ENCODE data around the gene ZBTB7C. TPM values are rescaled to one million over a fixed set of nuclear protein-coding genes. Genes with fewer than 3 reads are reported as not detected.

Gene ZBTB7C
- total RNA-seq, 1 donor from 2014 or later, result 1.0 TPM

DNA sequence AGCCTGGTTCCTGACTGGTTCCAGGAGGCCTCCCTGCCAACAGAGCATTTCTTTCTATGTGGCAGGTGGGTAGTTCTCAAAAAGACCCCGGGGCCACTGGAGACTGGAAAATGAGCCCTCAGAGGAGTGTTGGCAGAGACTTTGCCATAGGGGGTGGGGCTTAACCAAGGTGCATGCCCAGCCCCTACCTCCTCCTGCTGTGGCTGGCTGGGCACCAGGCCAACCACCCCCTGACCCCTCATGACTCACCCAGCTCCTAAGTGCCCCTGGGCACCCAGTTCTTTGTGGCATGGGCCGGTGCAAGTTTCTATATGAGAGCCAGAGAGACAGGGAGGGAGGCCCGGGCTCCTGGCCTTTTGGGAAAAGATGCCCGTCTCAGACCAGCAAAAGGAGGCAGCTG, 380.5 kb downstream of the ZBTB7C start:
- H3K4me3 Mint-ChIP-seq, result no peak overlapping the region
- H3K4me1 Mint-ChIP-seq (ENCODE audit: low read depth), result no peaks in the 10 kb centered on the region
- no peak overlapping the region for H3K27ac Mint-ChIP-seq
- H3K27me3 Mint-ChIP-seq (ENCODE audit: insufficient read depth), result peaks cover 4% of the 10 kb centered on the region
- intact Hi-C loops (cut with micrococcal nuclease), result no loop called here
- H3K36me3 Mint-ChIP-seq (ENCODE audit: low read depth), result no peaks in the 10 kb centered on the region
- no peak for DNase-seq (ENCODE audit: low spot score)
- no peaks in the 10 kb centered on the region for H3K9me3 Mint-ChIP-seq

DNA sequence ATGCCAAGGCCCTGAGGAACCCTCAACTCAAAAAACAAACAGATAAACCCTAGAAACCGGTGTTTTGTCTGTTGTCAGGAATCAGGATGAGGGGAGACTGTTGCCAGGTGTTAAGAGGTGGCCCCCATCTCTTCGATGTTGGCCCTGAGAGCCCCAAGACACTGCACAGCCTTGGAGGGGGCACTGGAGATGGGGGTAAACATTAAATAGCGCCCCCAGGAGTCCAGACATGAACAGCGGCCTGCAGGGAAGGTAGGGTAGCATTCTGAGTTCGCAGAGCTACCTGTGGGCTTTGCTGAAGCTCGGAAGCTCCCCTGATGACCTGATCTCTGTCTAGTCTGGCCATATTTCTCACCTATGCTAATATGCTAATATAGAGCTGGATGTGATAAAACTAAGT, 381.1 kb downstream of the ZBTB7C start:
- DNase-seq (ENCODE audit: low spot score), result no peak
- Mint-ChIP-seq H3K4me1 (ENCODE audit: low read depth) (no peaks in the 10 kb centered on the region), H3K27me3 (ENCODE audit: insufficient read depth) (peaks cover 4% of the 10 kb centered on the region), H3K9me3 (no peaks in the 10 kb centered on the region), H3K4me3 (no peak overlapping the region), H3K36me3 (ENCODE audit: low read depth) (no peaks in the 10 kb centered on the region), H3K27ac (no peak overlapping the region)
- intact Hi-C loops (cut with micrococcal nuclease), result no loop called here

DNA sequence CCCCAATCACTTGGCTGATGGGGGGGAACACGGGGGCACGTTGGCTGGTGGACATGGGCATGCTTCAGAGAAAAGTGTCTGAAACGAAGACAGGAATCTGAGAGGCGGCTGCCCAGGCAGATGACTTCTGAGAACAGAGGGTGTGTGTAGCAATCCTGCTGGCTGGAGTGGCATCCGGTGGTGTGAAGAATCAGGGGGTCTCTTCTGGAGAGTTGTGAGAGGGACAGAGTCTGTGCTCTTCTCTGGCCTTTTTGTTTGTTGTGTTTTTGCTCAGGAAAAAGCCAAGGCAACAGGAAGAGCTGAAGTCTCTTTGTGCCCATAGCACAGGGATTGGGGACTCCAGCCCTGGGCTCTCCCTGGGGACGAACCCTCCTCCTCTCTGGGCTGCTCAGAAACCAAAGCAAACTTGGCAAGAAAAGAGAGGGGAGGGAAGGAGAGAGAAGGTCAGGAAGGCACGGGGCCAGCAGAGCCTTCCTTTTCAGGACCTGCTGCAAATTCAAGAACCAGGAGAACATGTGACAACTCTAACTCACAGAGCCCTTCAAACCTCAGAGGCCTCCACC, 381.7 kb downstream of the ZBTB7C start:
- Mint-ChIP-seq H3K4me1 (ENCODE audit: low read depth) (peaks cover 2% of the 10 kb centered on the region), H3K27me3 (ENCODE audit: insufficient read depth) (peaks cover 4% of the 10 kb centered on the region), H3K4me3 (no peak overlapping the region), H3K9me3 (no peaks in the 10 kb centered on the region), H3K36me3 (ENCODE audit: low read depth) (no peaks in the 10 kb centered on the region), H3K27ac (no peak overlapping the region)
- intact Hi-C loops (cut with micrococcal nuclease), result no loop called here
- DNase-seq (ENCODE audit: low spot score), result no peak

DNA sequence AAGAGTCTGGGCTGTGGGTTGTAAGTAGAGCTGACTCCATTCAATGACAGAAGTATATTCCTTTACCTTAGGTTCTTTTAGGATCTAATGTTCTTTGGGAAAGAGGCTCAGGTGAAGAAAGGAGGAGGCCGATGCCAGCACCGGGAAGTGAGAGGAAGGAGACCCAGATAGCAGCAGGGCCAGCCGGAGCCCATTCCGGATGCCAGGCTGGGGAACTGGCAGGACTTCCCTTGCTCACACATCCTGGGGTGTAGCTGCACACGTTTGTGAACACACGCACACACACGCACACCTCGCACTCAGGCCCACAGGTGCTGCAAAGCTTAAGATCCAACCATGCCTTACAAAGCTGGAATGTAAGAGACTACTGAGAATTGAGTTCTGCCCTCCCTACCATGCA, 383.0 kb downstream of the ZBTB7C start:
- no peak for DNase-seq (ENCODE audit: low spot score)
- intact Hi-C loops (cut with micrococcal nuclease), result no loop called here
- Mint-ChIP-seq H3K36me3 (ENCODE audit: low read depth) (no peaks in the 10 kb centered on the region), H3K4me1 (ENCODE audit: low read depth) (peaks cover 11% of the 10 kb centered on the region), H3K4me3 (no peak overlapping the region), H3K27ac (no peak overlapping the region), H3K9me3 (no peaks in the 10 kb centered on the region), H3K27me3 (ENCODE audit: insufficient read depth) (peaks cover 5% of the 10 kb centered on the region)

DNA sequence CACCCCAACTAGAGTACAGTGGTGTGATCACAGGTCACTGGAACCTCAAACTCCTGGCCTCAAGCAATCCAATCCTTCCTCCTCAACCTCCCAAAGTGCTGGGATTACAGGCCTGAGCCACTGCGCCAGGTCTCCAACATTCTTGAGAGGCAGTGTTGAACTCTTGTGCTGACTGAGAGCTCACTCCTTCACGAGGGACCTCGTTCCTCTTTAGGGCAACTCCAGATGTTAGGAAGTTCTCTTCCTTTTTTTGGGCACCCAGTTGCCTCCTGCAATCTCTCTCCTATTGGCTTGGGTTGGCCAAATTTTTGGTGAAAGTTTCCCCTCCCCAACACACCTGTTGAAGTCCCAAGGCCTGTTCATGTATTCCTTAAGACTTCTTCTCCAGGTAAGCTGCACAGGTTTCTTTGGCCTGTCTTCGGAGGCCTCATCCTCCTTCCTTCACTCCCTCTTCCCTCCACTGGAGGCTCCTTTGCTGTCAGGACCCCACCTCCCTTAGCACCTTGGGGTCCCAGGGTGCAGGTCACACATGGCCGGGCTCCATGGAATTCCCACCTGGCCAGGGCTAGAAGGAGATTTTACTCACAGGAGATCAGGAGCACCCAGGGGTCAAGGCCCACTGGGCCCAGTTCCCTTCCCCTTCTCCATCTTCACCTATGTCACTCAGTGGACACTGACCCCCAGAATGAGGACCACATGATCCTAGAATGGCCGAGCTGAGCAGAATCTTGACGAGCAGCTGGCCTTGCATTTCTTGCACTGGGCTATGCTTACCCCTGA, 384.1 kb downstream of the ZBTB7C start:
- DNase-seq (ENCODE audit: low spot score), result no peak
- H3K4me3 Mint-ChIP-seq, result no peak overlapping the region
- H3K27me3 Mint-ChIP-seq (ENCODE audit: insufficient read depth), result peaks cover 7% of the 10 kb centered on the region
- H3K27ac Mint-ChIP-seq, result no peak overlapping the region
- intact Hi-C loops (cut with micrococcal nuclease), result loop anchor here (5.0 kb wide), 2 partner anchors 153 to 268 kb away; no protein-coding TSS in a partner anchor
- H3K4me1 Mint-ChIP-seq (ENCODE audit: low read depth), result peaks cover 12% of the 10 kb centered on the region
- H3K36me3 Mint-ChIP-seq (ENCODE audit: low read depth), result no peaks in the 10 kb centered on the region
- no peaks in the 10 kb centered on the region for H3K9me3 Mint-ChIP-seq

DNA sequence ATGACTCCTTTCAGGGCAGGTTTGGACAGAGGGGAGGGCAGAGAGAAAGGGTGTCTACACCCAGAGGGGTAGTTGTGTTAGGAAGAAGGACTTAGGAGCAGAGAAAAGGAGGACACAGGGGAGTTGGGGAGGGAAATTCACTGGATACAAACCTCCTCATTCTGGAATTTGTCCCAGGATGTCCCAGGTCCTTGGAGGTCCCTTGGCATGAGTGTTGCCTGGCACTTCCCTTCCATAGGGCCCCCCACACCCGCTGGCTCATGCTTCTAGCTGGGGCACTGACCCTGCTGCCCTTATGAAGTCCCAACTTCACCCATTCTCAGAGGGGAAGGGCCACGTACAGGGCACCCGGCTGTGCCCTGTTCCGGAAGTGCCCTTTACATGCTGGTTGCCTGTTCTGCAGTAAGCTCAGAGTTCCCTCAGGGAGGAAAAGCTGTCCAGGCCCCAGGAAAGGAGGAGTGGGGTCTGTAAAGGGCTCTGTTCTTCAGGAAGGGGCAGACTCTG, 385.1 kb downstream of the ZBTB7C start:
- Mint-ChIP-seq H3K9me3 (no peaks in the 10 kb centered on the region), H3K27ac (no peak overlapping the region), H3K4me1 (ENCODE audit: low read depth) (peaks cover 12% of the 10 kb centered on the region), H3K36me3 (ENCODE audit: low read depth) (no peaks in the 10 kb centered on the region), H3K27me3 (ENCODE audit: insufficient read depth) (peaks cover 7% of the 10 kb centered on the region), H3K4me3 (no peak overlapping the region)
- intact Hi-C loops (cut with micrococcal nuclease), result loop anchor here (5.0 kb wide), 2 partner anchors 152 to 267 kb away; no protein-coding TSS in a partner anchor
- no peak for DNase-seq (ENCODE audit: low spot score)

DNA sequence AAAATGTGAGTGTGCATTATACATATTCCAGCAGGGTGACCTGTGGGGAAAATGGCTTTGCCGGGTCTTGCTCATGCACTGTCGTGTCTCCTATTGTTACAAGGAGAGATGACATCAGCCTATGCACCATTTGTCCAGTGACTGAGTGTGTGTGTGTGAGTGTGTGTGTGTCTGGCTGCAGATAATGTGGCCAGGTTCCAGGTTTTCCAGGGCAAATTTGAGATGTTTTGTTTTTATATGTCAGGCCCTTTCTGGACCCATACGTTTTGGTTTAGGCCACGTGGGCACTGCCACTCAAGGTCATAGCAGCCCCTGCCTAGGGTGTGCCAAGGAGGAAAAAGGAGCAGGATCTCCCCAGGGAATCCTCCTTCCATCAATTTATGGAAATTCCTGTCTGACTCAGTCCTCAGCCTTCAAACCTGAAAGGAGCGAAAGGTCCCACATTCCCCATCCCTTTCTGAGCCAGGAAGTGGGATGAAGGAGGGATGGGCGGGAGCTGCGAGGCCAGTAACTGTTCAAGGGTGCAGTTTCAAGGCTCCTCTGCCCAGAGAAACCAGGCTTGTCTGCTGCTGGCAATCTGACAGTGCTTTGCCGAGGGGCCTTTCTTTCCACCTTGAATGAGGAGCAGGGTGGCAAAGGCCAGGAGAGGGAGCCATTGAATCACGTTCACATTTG, 385.7 kb downstream of the ZBTB7C start:
- Mint-ChIP-seq H3K36me3 (ENCODE audit: low read depth) (no peaks in the 10 kb centered on the region), H3K4me1 (ENCODE audit: low read depth) (peaks cover 12% of the 10 kb centered on the region), H3K27me3 (ENCODE audit: insufficient read depth) (peaks cover 8% of the 10 kb centered on the region), H3K4me3 (no peak overlapping the region), H3K9me3 (no peaks in the 10 kb centered on the region), H3K27ac (no peak overlapping the region)
- no peak for DNase-seq (ENCODE audit: low spot score)
- intact Hi-C loops (cut with micrococcal nuclease), result loop anchor here (2.0 to 5.0 kb wide), 3 partner anchors 151 to 423 kb away; no protein-coding TSS in a partner anchor

DNA sequence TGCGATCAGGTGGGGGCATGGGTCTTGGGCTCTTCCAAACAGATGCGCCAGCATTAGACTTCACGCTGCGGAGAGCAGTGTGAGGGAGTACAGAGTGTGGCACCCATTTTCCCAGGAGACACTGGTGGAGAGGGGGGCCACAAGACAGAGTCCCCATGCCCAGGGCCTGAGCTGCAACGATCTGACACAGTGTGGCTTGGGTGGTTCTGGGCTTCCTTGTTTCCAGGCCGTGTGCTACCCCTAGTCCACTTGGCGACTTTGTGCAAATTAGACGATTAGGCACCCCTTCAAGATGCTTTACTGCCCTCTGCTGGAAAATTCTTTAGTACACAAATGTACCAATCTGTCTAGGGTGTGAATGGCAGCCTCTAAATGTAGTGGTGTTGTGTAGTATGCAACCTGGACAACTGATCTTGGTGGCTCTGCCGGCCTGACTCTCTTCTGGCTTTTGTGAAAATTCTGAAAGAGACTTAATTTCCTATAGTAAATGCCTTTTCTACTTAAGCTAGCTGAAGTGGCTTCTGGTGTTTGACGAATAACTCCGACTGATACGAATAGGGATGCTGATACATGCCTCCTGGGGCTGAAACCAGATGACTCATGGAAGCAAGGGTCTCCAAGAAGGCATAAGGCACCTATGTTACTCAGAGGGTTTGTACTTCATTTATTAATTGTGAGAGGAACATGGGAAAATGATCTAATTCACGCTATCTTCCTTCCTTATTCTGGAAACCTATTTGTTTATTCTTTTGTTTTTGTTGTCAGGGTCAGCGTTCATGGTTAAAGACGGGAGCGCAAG, 386.5 kb downstream of the ZBTB7C start:
- no peaks in the 10 kb centered on the region for H3K9me3 Mint-ChIP-seq
- no peak for DNase-seq (ENCODE audit: low spot score)
- intact Hi-C loops (cut with micrococcal nuclease), result loop anchor here (1.0 to 5.0 kb wide), 5 partner anchors 91 to 424 kb away; no protein-coding TSS in a partner anchor

DNA sequence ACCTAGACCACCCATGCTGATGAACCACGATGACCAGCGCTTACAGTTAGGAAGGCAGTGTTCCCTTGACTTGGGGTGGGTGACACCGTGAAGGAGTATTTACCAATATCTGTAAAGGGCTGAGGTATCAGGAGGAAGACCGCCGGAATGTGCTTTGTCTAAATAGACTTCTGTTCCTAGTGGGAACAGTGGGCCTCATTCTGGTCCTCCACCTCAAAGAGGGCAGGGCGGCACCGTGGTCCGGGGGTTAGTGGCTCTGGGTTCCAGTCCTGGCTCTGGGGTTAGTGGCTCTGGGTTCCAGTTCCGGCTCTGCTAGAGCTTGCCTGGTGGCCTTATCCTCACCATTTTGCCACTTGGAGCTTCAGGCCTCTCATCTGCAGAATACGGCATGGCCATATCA, 387.2 kb downstream of the ZBTB7C start:
- Mint-ChIP-seq H3K36me3 (ENCODE audit: low read depth) (no peaks in the 10 kb centered on the region), H3K4me1 (ENCODE audit: low read depth) (peaks cover 12% of the 10 kb centered on the region), H3K27me3 (ENCODE audit: insufficient read depth) (peaks cover 11% of the 10 kb centered on the region), H3K27ac (no peak overlapping the region), H3K9me3 (no peaks in the 10 kb centered on the region), H3K4me3 (no peak overlapping the region)
- intact Hi-C loops (cut with micrococcal nuclease), result loop anchor here (1.0 to 5.0 kb wide), 5 partner anchors 91 to 425 kb away; no protein-coding TSS in a partner anchor
- DNase-seq (ENCODE audit: low spot score), result no peak

More for the DNA sequence above, 386.5 kb downstream of the ZBTB7C start:
- Mint-ChIP-seq H3K4me3 (no peak overlapping the region), H3K36me3 (ENCODE audit: low read depth) (no peaks in the 10 kb centered on the region), H3K27me3 (ENCODE audit: insufficient read depth) (peaks cover 11% of the 10 kb centered on the region), H3K27ac (no peak overlapping the region), H3K4me1 (ENCODE audit: low read depth) (peaks cover 12% of the 10 kb centered on the region)

DNA sequence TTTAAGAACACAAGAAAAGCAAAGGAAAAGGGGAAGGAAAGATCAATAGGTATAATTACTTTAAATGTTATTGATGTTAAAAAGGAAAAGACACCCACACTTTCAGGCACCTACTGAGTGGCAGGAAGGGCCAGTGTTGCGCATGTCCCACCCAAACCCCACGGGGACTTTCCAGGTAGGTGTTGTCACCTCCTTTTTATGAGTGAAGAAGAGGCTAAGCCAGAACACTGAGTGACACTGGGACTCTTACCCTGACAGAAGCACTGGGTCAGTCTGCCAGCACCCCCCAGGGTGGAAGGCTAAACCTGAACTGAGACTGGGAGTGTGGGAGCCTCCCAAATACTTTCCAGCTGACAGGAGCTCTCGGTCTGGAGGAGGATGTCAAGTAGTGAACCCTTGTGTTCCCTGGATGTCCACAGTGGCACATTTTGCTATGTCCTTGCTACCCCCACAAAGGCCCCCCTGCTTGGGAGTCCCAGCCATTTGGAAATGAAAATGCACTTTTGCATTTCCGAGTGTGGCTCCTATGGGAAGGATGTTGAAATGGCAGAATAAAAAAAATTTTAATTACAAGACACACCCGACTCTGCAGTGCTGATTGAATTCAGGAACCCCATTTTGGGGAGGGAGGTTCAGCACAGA, 387.8 kb downstream of the ZBTB7C start:
- intact Hi-C loops (cut with micrococcal nuclease), result loop anchor here (5.0 kb wide), 2 partner anchors 149 to 264 kb away; no protein-coding TSS in a partner anchor

DNA sequence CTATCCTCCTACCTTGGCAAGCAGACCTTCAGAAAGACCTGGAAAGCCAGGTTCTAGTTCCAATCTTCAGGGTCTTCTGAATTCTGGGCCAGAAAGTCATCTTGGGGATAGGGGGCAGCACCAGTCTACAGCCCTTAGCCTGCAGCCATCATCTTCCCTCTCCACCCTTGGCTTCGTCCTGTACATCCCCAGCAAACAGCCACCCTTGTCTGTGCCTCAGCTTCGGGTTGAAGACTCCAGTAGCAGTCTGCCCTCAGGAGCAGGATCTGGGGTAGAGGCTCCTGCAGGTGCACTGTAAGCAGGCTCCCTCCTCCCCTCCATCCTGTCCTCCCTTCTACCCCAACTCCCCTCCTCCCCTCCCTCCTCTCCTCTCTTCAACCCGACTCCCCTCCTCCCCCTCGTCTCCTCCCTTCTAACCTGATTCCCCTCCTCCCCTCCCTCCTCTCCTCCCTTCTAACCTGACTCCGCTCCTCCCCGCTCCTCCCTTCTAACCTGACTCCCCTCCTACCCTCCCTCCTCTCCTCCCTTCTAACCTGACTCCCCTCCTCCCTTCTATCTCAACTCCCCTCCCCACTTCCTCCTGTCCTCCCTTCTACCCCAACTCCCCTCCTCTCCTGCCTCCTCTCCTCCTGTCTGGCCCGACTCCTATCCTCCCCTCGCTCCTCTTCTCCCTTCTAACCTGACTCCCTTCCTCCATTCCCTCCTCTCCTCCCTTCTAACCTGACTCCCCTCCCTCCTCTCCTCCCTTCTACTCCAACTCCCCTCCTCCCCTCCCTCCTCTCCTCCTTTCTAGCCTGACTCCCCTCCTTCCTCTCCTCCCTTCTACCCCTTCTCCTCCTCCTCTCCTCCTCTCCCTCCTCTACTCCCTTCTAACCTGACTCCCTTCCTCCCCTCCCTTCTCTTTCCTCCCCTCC, 388.6 kb downstream of the ZBTB7C start:
- peaks cover 11% of the 10 kb centered on the region for H3K27me3 Mint-ChIP-seq (ENCODE audit: insufficient read depth)
- H3K4me3 Mint-ChIP-seq, result no peak overlapping the region
- DNase-seq (ENCODE audit: low spot score), result no peak
- H3K36me3 Mint-ChIP-seq (ENCODE audit: low read depth), result no peaks in the 10 kb centered on the region
- no peak overlapping the region for H3K27ac Mint-ChIP-seq
- H3K9me3 Mint-ChIP-seq, result no peaks in the 10 kb centered on the region
- intact Hi-C loops (cut with micrococcal nuclease), result loop anchor here (5.0 kb wide), 2 partner anchors 148 to 263 kb away; no protein-coding TSS in a partner anchor
- H3K4me1 Mint-ChIP-seq (ENCODE audit: low read depth), result peaks cover 12% of the 10 kb centered on the region

More for the DNA sequence above, 387.8 kb downstream of the ZBTB7C start:
- peaks cover 12% of the 10 kb centered on the region for H3K4me1 Mint-ChIP-seq (ENCODE audit: low read depth)
- H3K27me3 Mint-ChIP-seq (ENCODE audit: insufficient read depth), result peaks cover 11% of the 10 kb centered on the region
- no peaks in the 10 kb centered on the region for H3K36me3 Mint-ChIP-seq (ENCODE audit: low read depth)
- no peak overlapping the region for H3K27ac Mint-ChIP-seq
- no peaks in the 10 kb centered on the region for H3K9me3 Mint-ChIP-seq
- H3K4me3 Mint-ChIP-seq, result no peak overlapping the region
- no peak for DNase-seq (ENCODE audit: low spot score)
